ENCODE data around the gene SCAF8. TPM values are rescaled to one million over a fixed set of nuclear protein-coding genes. Genes with fewer than 3 reads are reported as not detected.

Gene SCAF8
- total RNA-seq, 6 experiments from 2014 or later, result 35.2 to 43.3 (median 38.4) TPM

DNA sequence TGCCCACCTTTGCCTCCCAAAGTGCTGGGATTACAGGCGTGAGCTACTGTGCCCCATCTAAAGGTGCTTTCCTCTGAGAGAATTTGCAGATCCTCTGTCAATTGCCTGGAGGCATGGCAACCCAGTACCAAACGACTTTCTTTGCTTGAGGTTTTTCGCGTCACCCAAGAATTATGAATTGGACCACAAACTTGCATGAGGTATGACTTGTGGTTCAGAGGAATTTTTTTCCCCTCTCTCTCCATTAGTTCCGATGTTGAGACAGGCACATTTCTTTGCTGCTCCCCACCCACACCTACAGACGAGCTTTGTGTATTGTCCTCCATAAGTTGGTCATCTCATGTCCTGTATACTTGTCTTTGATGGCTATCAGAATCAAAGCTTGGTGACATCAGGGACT is 11.8 kb upstream of the SCAF8 start:
- H3K27ac Mint-ChIP-seq, result no peak overlapping the region

DNA sequence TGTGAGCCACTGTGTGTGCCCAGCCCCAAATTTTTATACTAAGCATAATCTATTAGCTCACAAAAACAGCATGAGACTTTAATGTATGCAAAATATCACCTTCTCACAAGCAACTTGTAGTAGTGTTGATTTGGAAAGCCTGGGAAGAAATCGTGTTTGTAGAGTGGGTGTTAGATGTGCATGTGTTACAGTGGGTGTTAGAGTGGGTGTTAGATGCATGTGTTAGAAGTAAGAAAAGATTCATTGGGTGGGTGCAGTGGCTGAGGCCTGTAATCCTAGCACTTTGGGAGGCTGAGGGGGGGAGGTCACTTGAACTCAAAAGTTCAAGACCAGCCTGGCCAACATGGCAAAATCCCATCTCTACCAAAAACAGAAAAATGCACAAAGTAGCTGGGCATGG is 6.3 kb upstream of the SCAF8 start:
- Mint-ChIP-seq H3K4me3 (no peak overlapping the region), H3K9me3 (no peaks in the 10 kb centered on the region), H3K4me1 (ENCODE audit: low read depth) (peaks cover 11% of the 10 kb centered on the region), H3K36me3 (ENCODE audit: low read depth) (no peaks in the 10 kb centered on the region), H3K27me3 (ENCODE audit: insufficient read depth) (peaks cover 6% of the 10 kb centered on the region; the same call in 1 of the 2 replicates), H3K27ac (no peak overlapping the region)
- TF ChIP-seq, protein P1, sequence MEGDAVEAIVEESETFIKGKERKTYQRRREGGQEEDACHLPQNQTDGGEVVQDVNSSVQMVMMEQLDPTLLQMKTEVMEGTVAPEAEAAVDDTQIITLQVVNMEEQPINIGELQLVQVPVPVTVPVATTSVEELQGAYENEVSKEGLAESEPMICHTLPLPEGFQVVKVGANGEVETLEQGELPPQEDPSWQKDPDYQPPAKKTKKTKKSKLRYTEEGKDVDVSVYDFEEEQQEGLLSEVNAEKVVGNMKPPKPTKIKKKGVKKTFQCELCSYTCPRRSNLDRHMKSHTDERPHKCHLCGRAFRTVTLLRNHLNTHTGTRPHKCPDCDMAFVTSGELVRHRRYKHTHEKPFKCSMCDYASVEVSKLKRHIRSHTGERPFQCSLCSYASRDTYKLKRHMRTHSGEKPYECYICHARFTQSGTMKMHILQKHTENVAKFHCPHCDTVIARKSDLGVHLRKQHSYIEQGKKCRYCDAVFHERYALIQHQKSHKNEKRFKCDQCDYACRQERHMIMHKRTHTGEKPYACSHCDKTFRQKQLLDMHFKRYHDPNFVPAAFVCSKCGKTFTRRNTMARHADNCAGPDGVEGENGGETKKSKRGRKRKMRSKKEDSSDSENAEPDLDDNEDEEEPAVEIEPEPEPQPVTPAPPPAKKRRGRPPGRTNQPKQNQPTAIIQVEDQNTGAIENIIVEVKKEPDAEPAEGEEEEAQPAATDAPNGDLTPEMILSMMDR (IDR thresholded peaks at IDR 0.05), result no peak
- no peak for DNase-seq

More for the DNA sequence above, 11.8 kb upstream of the SCAF8 start:
- peaks cover 25% of the 10 kb centered on the region for H3K9me3 Mint-ChIP-seq
- TF ChIP-seq, protein P1 (IDR thresholded peaks at IDR 0.05), result no peak
- H3K36me3 Mint-ChIP-seq (ENCODE audit: low read depth), result peaks cover 10% of the 10 kb centered on the region
- no peak overlapping the region; the same call in 1 of the 2 replicates for H3K4me3 Mint-ChIP-seq
- peaks cover 13% of the 10 kb centered on the region for H3K4me1 Mint-ChIP-seq (ENCODE audit: low read depth)
- peaks cover 21% of the 10 kb centered on the region; the same call in 1 of the 2 replicates for H3K27me3 Mint-ChIP-seq (ENCODE audit: insufficient read depth)
- DNase-seq, result peak; percentile 76

DNA sequence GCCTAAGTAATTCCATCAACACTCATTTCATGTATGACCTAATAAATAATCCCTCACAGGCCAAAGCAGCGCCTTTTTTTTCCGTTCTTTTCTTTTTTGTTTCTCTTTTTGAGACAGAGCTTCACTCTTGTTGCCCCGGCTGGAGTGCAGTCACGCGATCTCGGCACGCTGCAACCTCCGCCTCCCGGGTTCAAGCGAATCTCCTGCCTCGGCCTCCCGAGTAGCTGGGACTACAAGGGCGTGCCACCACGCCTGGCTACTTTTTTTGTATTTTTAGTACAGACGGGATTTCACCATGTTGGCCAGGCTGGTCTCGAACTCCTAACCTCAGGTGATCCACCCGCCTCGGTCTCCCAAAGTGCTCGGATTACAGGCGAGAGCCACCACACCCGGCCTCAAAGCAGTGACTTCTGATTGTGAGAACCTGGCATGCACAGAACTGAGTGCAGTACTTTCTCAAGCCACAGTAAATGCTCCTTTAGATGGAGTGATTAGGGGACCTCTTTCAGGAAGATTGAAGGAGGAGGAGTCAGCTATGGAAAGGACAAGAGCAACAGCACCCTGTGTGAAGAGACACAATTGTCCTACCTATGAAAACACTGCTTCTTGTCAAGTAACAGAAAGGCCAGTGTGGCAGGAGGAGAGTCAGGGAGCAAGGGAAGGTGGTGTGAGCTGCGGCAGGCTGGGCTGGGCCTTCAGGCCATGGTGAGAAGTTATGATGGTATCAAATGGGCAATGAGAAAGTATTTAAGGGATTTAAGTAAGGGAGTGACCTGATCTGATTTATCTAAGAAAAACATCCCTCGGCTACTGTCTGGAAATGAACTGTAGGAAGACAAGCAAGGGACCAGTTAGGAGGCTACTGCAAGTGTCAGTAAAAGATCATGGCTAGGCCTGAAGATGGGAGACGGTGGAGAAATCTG is 1.7 kb upstream of the SCAF8 start:
- Mint-ChIP-seq H3K27me3 (ENCODE audit: insufficient read depth) (peaks cover 2% of the 10 kb centered on the region; the same call in 1 of the 2 replicates), H3K36me3 (ENCODE audit: low read depth) (peaks cover 7% of the 10 kb centered on the region), H3K4me1 (ENCODE audit: low read depth) (peaks cover 24% of the 10 kb centered on the region), H3K9me3 (no peaks in the 10 kb centered on the region), H3K27ac (peak overlapping the region; percentile 91; the same call in 1 of the 2 replicates), H3K4me3 (peak overlapping the region; percentile 95)
- DNase-seq, result no peak
- TF ChIP-seq, protein P1 (IDR thresholded peaks at IDR 0.05), result no peak

DNA sequence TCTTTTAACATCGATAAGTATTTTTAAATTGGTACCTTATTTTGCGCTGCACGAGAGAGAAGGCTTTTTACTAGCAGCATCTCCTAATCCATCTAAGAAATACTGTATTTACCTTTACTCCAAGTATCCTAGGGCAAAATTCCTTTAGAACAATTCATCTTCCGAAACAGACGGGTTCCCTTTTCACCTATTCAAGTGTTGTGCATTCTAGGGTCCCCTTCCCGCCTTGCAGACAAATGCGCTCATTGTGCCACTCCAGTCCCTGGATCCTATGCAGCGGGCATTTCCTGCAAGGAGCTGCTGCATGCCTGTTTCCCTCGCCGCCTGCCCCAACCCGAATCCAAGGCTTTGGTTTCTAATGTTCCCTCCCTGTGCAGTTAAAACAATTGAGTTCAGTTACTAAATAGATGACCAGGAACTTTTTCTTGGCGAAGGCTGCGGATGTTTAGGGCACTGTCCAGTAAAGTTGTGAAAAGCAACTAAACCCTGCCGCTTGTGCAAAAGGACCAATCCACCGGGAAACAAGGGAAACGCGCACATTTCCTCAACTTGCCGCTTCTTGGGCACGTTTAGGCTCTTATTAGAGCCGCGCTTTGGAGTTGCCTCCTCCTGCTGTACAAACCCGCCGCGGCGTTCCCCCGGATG is 556 bp upstream of the SCAF8 start:
- Mint-ChIP-seq H3K36me3 (ENCODE audit: low read depth) (peaks cover 7% of the 10 kb centered on the region), H3K4me3 (peak overlapping the region; percentile 95), H3K9me3 (no peaks in the 10 kb centered on the region), H3K4me1 (ENCODE audit: low read depth) (peaks cover 32% of the 10 kb centered on the region), H3K27me3 (ENCODE audit: insufficient read depth) (peaks cover 2% of the 10 kb centered on the region; the same call in 1 of the 2 replicates), H3K27ac (peak overlapping the region; percentile 91)
- DNase-seq, result peak; percentile 37
- TF ChIP-seq, protein P1 (IDR thresholded peaks at IDR 0.05), result no peak

DNA sequence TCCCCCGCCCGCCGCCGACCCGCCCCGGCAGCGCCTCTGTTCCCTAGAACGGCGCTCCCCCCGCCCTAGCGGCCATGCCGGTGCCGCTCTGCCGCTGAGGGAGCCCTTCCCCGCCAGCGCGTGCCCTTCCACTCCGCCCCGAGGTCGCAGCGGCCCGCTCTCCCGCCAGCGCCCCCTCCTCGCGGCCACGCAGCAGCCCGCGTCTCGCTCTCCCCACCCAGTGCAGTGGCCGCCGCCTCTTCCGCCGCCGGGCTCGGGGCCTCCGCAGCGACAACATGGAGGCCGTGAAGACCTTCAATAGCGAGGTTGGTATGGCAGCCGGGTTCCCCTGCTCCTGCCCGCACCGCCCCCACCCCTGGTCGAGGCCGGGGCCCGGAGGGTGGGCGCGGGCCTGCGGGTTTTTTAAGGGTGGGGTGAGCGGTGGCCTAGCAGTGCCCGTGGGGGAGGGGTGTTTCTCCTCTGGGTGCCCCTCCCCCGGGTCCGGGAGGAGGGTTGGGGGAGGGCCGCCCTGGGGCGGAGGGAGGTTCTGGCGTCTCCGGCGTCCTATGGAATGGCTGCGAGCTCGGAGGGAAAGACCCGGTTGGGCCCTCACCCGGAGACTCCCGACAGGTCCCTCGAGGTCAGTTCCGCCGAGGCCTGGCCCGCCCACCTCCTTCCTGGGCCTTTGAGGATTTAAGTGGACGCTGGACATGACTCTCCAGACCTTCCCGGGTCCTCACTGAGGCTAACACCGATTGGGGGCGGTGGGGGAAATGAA is 588 bp downstream of the SCAF8 start:
- H3K4me3 Mint-ChIP-seq, result peak overlapping the region; percentile 97
- peaks cover 43% of the 10 kb centered on the region for H3K4me1 Mint-ChIP-seq (ENCODE audit: low read depth)
- H3K27me3 Mint-ChIP-seq (ENCODE audit: insufficient read depth), result peaks cover 2% of the 10 kb centered on the region; the same call in 1 of the 2 replicates
- H3K9me3 Mint-ChIP-seq, result no peaks in the 10 kb centered on the region
- H3K27ac Mint-ChIP-seq, result peak overlapping the region; percentile 90
- peak; percentile 95 for DNase-seq
- H3K36me3 Mint-ChIP-seq (ENCODE audit: low read depth), result peaks cover 7% of the 10 kb centered on the region
- TF ChIP-seq, protein P1 (IDR thresholded peaks at IDR 0.05), result no peak
